A549 (cell line): Measurements from ENCODE around the gene SCAMP1. TPM values are rescaled to one million over a fixed set of nuclear protein-coding genes. Genes with fewer than 3 reads are reported as not detected.
"Not testable (repeated sequence)": the region's sequence is repeated elsewhere in the genome, so short reads cannot be mapped to it uniquely, and the experiment has no call there.

Source experiments
- ATAC-seq, 2 experiments: fragments of 200-7000 bp in 1 of 2; fragments of >200 bp in 1 of 2; cut with Nextera tagmentation in 1 of 2; cut with Tn5 transposase in 1 of 2; 3 replicates each; pipeline versions ENCODE4 v1.8.0 to v1.9.1; 2018 to 2020; ENCODE audit warnings: mild to moderate bottlenecking in 1 of 2, moderate library complexity in 1 of 2
- CTCF ChIA-PET: fragments of 300-600 bp; sonication (Branson Sonifier 250); formaldehyde crosslinking; extraction: SDS; loops from one replicate; lab custom pipeline; 2021; ENCODE audit warnings: antibody characterized with exemption, inconsistent platforms; lab: Yijun Ruan, JAX
- POLR2A ChIA-PET: fragments of 350-600 bp; formaldehyde crosslinking; extraction: SDS; loops from one replicate; lab custom pipeline; 2021; ENCODE audit warnings: antibody characterized with exemption, inconsistent platforms; lab: Yijun Ruan, JAX
- DNase-seq, 2 experiments: peaks; one replicate each; pipeline versions ENCODE4 v3.0.0 to v3.0.0-alpha.2; 2011 to 2016; ENCODE audit warnings: low read depth in 1 of 2, low spot score in 1 of 2
- FAIRE-seq: peaks from 2 replicates; lab custom pipeline; 2011; peaks lifted over from hg19 to GRCh38; lab: Jason Lieb, UNC
- H3K27ac ChIP-seq, 2 experiments: fragments of >200 bp; sonication (Bioruptor Twin); formaldehyde crosslinking; 3 replicates each; pipeline ENCODE4 v1.5.1; 2016 to 2017
- H3K4me1 ChIP-seq: fragments of >200 bp; sonication (Bioruptor Twin); formaldehyde crosslinking; 3 replicates; pipeline ENCODE4 v1.6.1; 2016
- H3K4me2 ChIP-seq: fragments of >200 bp; sonication (Bioruptor Twin); formaldehyde crosslinking; 3 replicates; pipeline ENCODE4 v1.6.1; 2016
- H3K4me3 ChIP-seq: fragments of >200 bp; sonication (Bioruptor Twin); formaldehyde crosslinking; 3 replicates; pipeline ENCODE4 v1.5.1; 2016
- H3K9me3 ChIP-seq: fragments of >200 bp; sonication (Bioruptor Twin); formaldehyde crosslinking; 3 replicates; pipeline ENCODE4 v1.6.1; 2016
- BHLHE40 ChIP-seq: IDR thresholded peaks from 2 replicates; pipeline ENCODE4 v1.6.1; 2012; ENCODE audit warnings: low read depth, low read length, inconsistent platforms
- CBX2 ChIP-seq: fragments of 200-600 bp; sonication (generic); IDR thresholded peaks from 2 replicates; pipeline ENCODE4 v1.6.1; 2016; ENCODE audit warnings: low read depth, mild to moderate bottlenecking, borderline replicate concordance
- CEBPB ChIP-seq, 2 experiments: fragments of >200 bp in 1 of 2; sonication (Bioruptor Twin) in 1 of 2; formaldehyde crosslinking in 1 of 2; IDR thresholded peaks; 2 replicates each; pipeline ENCODE4 v1.6.1; 2012 to 2016
- E2F6 ChIP-seq: IDR thresholded peaks from 2 replicates; pipeline ENCODE4 v1.6.1; 2012; ENCODE audit warnings: low read depth, borderline replicate concordance
- EHF ChIP-seq: fragments of 250-450 bp; sonication (Bioruptor Pico); IDR thresholded peaks from 2 replicates; pipeline ENCODE4 v1.5.0; 2020; ENCODE audit warnings: mild to moderate bottlenecking
- ELK1 ChIP-seq: fragments of 150-350 bp; IDR thresholded peaks from 2 replicates; pipeline ENCODE4 v1.6.1; 2014; ENCODE audit warnings: low read depth, mild to moderate bottlenecking, low read length
- EP300 ChIP-seq, 2 experiments: fragments of >200 bp; sonication (Bioruptor Twin); formaldehyde crosslinking; IDR thresholded peaks; 2 replicates in 1 of 2; 3 replicates in 1 of 2; pipeline ENCODE4 v1.6.1; 2016 to 2017
- ESRRA ChIP-seq: fragments of 150-350 bp; IDR thresholded peaks from 2 replicates; pipeline ENCODE4 v1.6.1; 2014; ENCODE audit warnings: mild to moderate bottlenecking, low read length, borderline replicate concordance
- HEYL ChIP-seq: fragments of 250-450 bp; sonication (Bioruptor Pico); IDR thresholded peaks from 2 replicates; pipeline ENCODE4 v1.8.0; 2021; ENCODE audit warnings: mild to moderate bottlenecking, moderate library complexity
- HMGXB4 ChIP-seq: fragments of 250-450 bp; sonication (Bioruptor Pico); IDR thresholded peaks from 2 replicates; pipeline ENCODE4 v1.5.0; 2021; ENCODE audit warnings: mild to moderate bottlenecking, moderate library complexity, borderline replicate concordance
- HOXB13 ChIP-seq: fragments of 250-450 bp; sonication (Bioruptor Pico); IDR thresholded peaks from 2 replicates; pipeline ENCODE4 v1.5.0; 2020; ENCODE audit warnings: low read depth, mild to moderate bottlenecking, moderate library complexity
- HOXB5 ChIP-seq: fragments of 250-450 bp; sonication (Bioruptor Pico); IDR thresholded peaks from 2 replicates; pipeline ENCODE4 v1.5.0; 2020; ENCODE audit warnings: mild to moderate bottlenecking, moderate library complexity
- JUN ChIP-seq, 2 experiments: fragments of >200 bp; sonication (Bioruptor Twin); formaldehyde crosslinking; IDR thresholded peaks; 2 replicates in 1 of 2; 3 replicates in 1 of 2; pipeline ENCODE4 v1.6.1; 2016 to 2017
- KDM5A ChIP-seq: fragments of 200-600 bp; sonication (generic); IDR thresholded peaks from 2 replicates; pipeline ENCODE4 v1.6.1; 2016; ENCODE audit warnings: antibody characterized with exemption, mild to moderate bottlenecking
- MAFK ChIP-seq: fragments of 450-650 bp; IDR thresholded peaks from 2 replicates; pipeline ENCODE4 v1.6.1; 2014; ENCODE audit not compliant: partially characterized antibody
- MAX ChIP-seq: IDR thresholded peaks from 2 replicates; pipeline ENCODE4 v1.6.1; 2012
- MAZ ChIP-seq: fragments of 150-350 bp; IDR thresholded peaks from 2 replicates; pipeline ENCODE4 v1.6.1; 2014; ENCODE audit warnings: antibody characterized with exemption, low read depth, low read length, borderline replicate concordance
- MYC ChIP-seq: IDR thresholded peaks from 2 replicates; pipeline ENCODE4 v1.6.1; 2012; ENCODE audit warnings: mild to moderate bottlenecking, inconsistent platforms, low read length, improper control_type of control experiment, borderline replicate concordance
- SMC3 ChIP-seq: fragments of >200 bp; sonication (Bioruptor Twin); formaldehyde crosslinking; IDR thresholded peaks from 3 replicates; pipeline ENCODE4 v1.6.1; 2018; ENCODE audit warnings: inconsistent platforms
- WGBS: methylation state at CpG from one replicate; pipeline ENCODE4 v1.1.6; 2017; ENCODE audit errors: missing lambda C conversion rate; 5-methylcytosine and 5-hydroxymethylcytosine counted together
- polyA plus RNA-seq, 4 experiments: library from polyadenylated mRNA; depleted of rRNA in 3 of 4; stranded (reverse); fragments of >200 nt; fragmentation: RNase III in 1 of 4; extraction: RNeasy Plus Mini Kit Qiagen cat#74134 plus additional on column Dnase treatment in 1 of 4; gene quantifications; 2 replicates in 3 of 4; 3 replicates in 1 of 4; pipeline ENCODE4 v1.2.3, GENCODE V29; 2011 to 2017
- TF ChIP-seq, protein P1 (sequence below): IDR thresholded peaks from 2 replicates; pipeline ENCODE4 v1.6.1; 2012
- TF ChIP-seq, protein P2 (sequence below): fragments of 450-650 bp; IDR thresholded peaks from 2 replicates; pipeline ENCODE4 v1.6.1; 2014; ENCODE audit warnings: antibody characterized with exemption

SCAMP1 gene
- polyA plus RNA-seq, 2 of the 4 experiments (the other 2 are of a cell fraction), result 23.8 to 42.2 TPM

DNA sequence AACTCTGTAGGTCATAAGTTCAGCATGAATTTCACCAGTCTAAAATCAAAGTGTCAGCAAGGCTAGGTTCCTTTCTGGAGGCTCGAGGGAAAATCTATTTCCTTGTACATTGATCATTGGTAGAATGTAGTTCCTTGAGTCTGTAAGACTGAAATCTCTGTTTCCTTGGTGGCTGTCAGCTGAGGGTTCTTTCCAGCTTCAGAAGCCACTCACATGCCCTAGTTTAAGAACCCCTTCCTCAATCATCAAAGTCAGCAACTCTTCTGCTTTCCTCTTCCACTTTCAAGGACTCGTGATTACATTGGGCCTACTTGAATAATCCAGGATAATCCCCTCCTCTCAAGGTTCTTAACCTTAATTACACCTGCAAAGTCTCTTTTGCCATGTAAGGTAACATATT, 4.9 kb upstream of the SCAMP1 start:
- 88% methylated on average over 2 of the region's 2 CpGs for WGBS

GRCh38 chr5:78359455-78359830, 974 bp upstream of the SCAMP1 start:
- H3K4me3 ChIP-seq, result peak overlapping the region; percentile 96
- ChIA-PET CTCF (interaction anchor here (0.6 to 1.8 kb wide), 5 partner anchors 14 to 606 kb away, joined by 3 to 7 read pairs (median 4); partner anchors contain the start of gene AP3B1), POLR2A (interaction anchor here (1.2 to 1.5 kb wide), 2 partner anchors 65 to 170 kb away, joined by 3 to 8 read pairs; partner anchors contain the start of gene AP3B1)
- peak overlapping the region; percentile 96 to 98 for H3K27ac ChIP-seq
- WGBS, result 55% methylated on average over 19 of the region's 19 CpGs
- DNase-seq, FAIRE-seq, H3K9me3 ChIP-seq, ATAC-seq: not testable (repeated sequence)
- peak overlapping the region; percentile 78 for H3K4me2 ChIP-seq
- H3K4me1 ChIP-seq, result peaks cover 18% of the 10 kb centered on the region

More for the DNA sequence above, 4.9 kb upstream of the SCAMP1 start:
- CTCF ChIA-PET, result no interaction called here
- TF ChIP-seq, protein P1, sequence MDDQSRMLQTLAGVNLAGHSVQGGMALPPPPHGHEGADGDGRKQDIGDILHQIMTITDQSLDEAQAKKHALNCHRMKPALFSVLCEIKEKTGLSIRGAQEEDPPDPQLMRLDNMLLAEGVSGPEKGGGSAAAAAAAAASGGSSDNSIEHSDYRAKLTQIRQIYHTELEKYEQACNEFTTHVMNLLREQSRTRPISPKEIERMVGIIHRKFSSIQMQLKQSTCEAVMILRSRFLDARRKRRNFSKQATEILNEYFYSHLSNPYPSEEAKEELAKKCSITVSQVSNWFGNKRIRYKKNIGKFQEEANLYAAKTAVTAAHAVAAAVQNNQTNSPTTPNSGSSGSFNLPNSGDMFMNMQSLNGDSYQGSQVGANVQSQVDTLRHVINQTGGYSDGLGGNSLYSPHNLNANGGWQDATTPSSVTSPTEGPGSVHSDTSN, result no peak
- TF ChIP-seq ESRRA (no peak), CBX2 (no peak), MAZ (no peak), KDM5A (no peak), BHLHE40 (no peak), ELK1 (no peak)
- TF ChIP-seq, protein P2, sequence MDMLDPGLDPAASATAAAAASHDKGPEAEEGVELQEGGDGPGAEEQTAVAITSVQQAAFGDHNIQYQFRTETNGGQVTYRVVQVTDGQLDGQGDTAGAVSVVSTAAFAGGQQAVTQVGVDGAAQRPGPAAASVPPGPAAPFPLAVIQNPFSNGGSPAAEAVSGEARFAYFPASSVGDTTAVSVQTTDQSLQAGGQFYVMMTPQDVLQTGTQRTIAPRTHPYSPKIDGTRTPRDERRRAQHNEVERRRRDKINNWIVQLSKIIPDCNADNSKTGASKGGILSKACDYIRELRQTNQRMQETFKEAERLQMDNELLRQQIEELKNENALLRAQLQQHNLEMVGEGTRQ, result no peak
- Histone ChIP-seq H3K9me3 (no peaks in the 10 kb centered on the region), H3K4me1 (peaks cover 8% of the 10 kb centered on the region), H3K27ac (no peak overlapping the region), H3K4me2 (no peak overlapping the region), H3K4me3 (no peak overlapping the region)
- ATAC-seq, result no peak
- FAIRE-seq, result no peak
- POLR2A ChIA-PET, result no interaction called here
- DNase-seq, result no peak

DNA sequence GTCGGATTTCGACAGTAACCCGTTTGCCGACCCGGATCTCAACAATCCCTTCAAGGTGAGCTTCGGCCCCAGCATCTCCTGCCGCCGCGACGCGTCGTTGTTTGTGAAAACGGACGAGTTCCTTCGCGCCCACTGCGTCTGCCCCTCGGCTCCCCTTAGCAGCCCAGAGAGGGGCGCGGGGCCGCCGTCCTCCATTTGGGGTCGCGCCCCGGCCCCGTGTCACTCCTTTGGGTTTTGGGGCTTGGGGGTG, 182 bp downstream of the SCAMP1 start:
- Histone ChIP-seq H3K4me3 (peak overlapping the region; percentile 96), H3K4me2 (peak overlapping the region; percentile 87), H3K9me3 (no peaks in the 10 kb centered on the region), H3K27ac (peak overlapping the region; percentile 96 to 98), H3K4me1 (peaks cover 18% of the 10 kb centered on the region)
- POLR2A ChIA-PET, result interaction anchor here (0.6 to 1.7 kb wide), 10 partner anchors 9 to 1164 kb away, joined by 3 to 34 read pairs (median 3); partner anchors contain the start of gene AP3B1
- 0% methylated on average over 1 of the region's 26 CpGs for WGBS
- FAIRE-seq (no peak), DNase-seq (no peak), ATAC-seq (peak in 1 of 2 experiments; percentile 17; a peak in 3 of 6 replicates)
- CTCF ChIA-PET, result interaction anchor here (0.6 to 1.8 kb wide), 13 partner anchors 11 to 842 kb away, joined by 3 to 7 read pairs (median 4); partner anchors contain the start of gene AP3B1
- TF ChIP-seq JUN (IDR thresholded peaks at IDR 0.05), result no peak
- TF ChIP-seq MYC, result no peak
- no peak for TF ChIP-seq MAX
- TF ChIP-seq SMC3, result no peak; the same call in 2 of the 3 replicates
- TF ChIP-seq HEYL (CRISPR knock-in tag), result no peak
- TF ChIP-seq E2F6, result no peak
- no peak for TF ChIP-seq HOXB5 (CRISPR knock-in tag)
- no peak for TF ChIP-seq CEBPB (IDR thresholded peaks at IDR 0.05)
- TF ChIP-seq MAFK, result no peak
- no peak for TF ChIP-seq HOXB13
- no peak for TF ChIP-seq HMGXB4 (CRISPR knock-in tag)
- TF ChIP-seq EP300 (IDR thresholded peaks at IDR 0.05), result no peak
- TF ChIP-seq EHF (CRISPR knock-in tag), result no peak
